HepG2 (cell line): ENCODE data around the gene UNC50. TPM values are rescaled to one million over a fixed set of nuclear protein-coding genes. Genes with fewer than 3 reads are reported as not detected.

Source experiments
- EP300 ChIP-seq, 3 experiments: sonication (generic) in 1 of 3; formaldehyde crosslinking in 1 of 3; IDR thresholded peaks; 2 replicates each; pipeline versions ENCODE4 v1.5.1 to v1.6.1; 2011 to 2020; ENCODE audit warnings: low read depth in 2 of 3, low read length in 2 of 3, borderline replicate concordance in 1 of 3, improper control_type of control experiment in 1 of 3, mild to moderate bottlenecking in 1 of 3, missing genetic modification reagents in 1 of 3, moderate library complexity in 1 of 3
- ETV6 ChIP-seq: sonication (generic); formaldehyde crosslinking; conservative IDR thresholded peaks from 2 replicates; pipeline ENCODE4 v1.4.0; 2020; ENCODE audit warnings: missing genetic modification reagents
- HDAC2 ChIP-seq: sonication (generic); formaldehyde crosslinking; IDR thresholded peaks from 2 replicates; pipeline ENCODE4 v1.4.0; 2020; ENCODE audit warnings: missing genetic modification reagents
- MEIS2 ChIP-seq: sonication (generic); formaldehyde crosslinking; IDR thresholded peaks from 2 replicates; pipeline ENCODE4 v1.9.0; 2021; ENCODE audit warnings: mild to moderate bottlenecking, missing genetic modification reagents
- RXRB ChIP-seq: IDR thresholded peaks from 2 replicates; pipeline ENCODE4 v1.6.1; 2016; ENCODE audit warnings: borderline replicate concordance, missing genetic modification reagents, missing compliant biosample characterization
- TARDBP ChIP-seq: sonication (generic); formaldehyde crosslinking; IDR thresholded peaks from 2 replicates; pipeline ENCODE4 v1.8.0; 2022; ENCODE audit warnings: mild to moderate bottlenecking, missing genetic modification reagents
- ZBTB40 ChIP-seq, 2 experiments: fragments of 450-650 bp in 1 of 2; sonication (generic) in 1 of 2; formaldehyde crosslinking in 1 of 2; IDR thresholded peaks; 2 replicates each; pipeline versions ENCODE4 v1.6.1 to v1.8.0; 2016 to 2022; ENCODE audit warnings: antibody characterized with exemption in 1 of 2, mild to moderate bottlenecking in 1 of 2, missing genetic modification reagents in 1 of 2
- ZNF430 ChIP-seq: sonication (generic); formaldehyde crosslinking; IDR thresholded peaks from 2 replicates; pipeline ENCODE4 v1.9.0; 2021; ENCODE audit warnings: mild to moderate bottlenecking, missing genetic modification reagents
- ZNF512B ChIP-seq: sonication (generic); formaldehyde crosslinking; IDR thresholded peaks from 2 replicates; pipeline ENCODE4 v1.5.1; 2020; ENCODE audit warnings: missing genetic modification reagents, mild to moderate bottlenecking, borderline replicate concordance
- polyA plus RNA-seq, 8 experiments: library from polyadenylated mRNA; depleted of rRNA in 3 of 8; stranded (reverse) in 7 of 8; unstranded in 1 of 8; fragments of >200 nt; fragmentation: Illumina TruSeq in 4 of 8; extraction: Trizol in 4 of 8; gene quantifications; 2 replicates each; pipeline versions ENCODE4 v1.2.1 to v1.2.3, GENCODE V29; 2011 to 2016; ENCODE audit warnings: low read depth in 4 of 8, missing spikeins in 1 of 8, mixed read lengths in 1 of 8; ENCODE audit not compliant: insufficient read depth in 1 of 8
- total RNA-seq, 5 experiments: library from RNA; depleted of rRNA; stranded (reverse); fragments of >200 nt; fragmentation: Illumina TruSeq; extraction: Trizol; gene quantifications; 2 replicates each; pipeline ENCODE4 v1.2.3, GENCODE V29; 2016; ENCODE audit warnings: low read depth in 1 of 5
- TF ChIP-seq, protein P1 (sequence below): sonication (generic); formaldehyde crosslinking; IDR thresholded peaks from 2 replicates; pipeline ENCODE4 v1.5.0; 2020; ENCODE audit warnings: missing genetic modification reagents
- TF ChIP-seq, protein P2 (sequence below): sonication (generic); formaldehyde crosslinking; IDR thresholded peaks from 2 replicates; pipeline ENCODE4 v1.4.0; 2020; ENCODE audit warnings: missing genetic modification reagents

Gene UNC50
- total and polyA plus RNA-seq, 2 of the 13 experiments (the other 11 are each of a cell fraction or from before 2014, with no cell fraction given), result 92.6 to 95.6 TPM

GRCh38 chr2:98583816-98584618, 24.4 kb upstream of the UNC50 start (continued):
- TF ChIP-seq ZBTB40 (IDR thresholded peaks at IDR 0.05), result no peak
- TF ChIP-seq ZBTB40 (CRISPR knock-in tag; IDR thresholded peaks at IDR 0.05), result peak; percentile 69
- TF ChIP-seq MEIS2 (CRISPR knock-in tag), result 0 out of 2 replicates have a peak, but pooled peaks have one; percentile 18
- peak; percentile 77; the same call in 1 of the 2 replicates for TF ChIP-seq TARDBP (CRISPR knock-in tag)
- peak; percentile 77 for TF ChIP-seq HDAC2
- TF ChIP-seq, protein P1, sequence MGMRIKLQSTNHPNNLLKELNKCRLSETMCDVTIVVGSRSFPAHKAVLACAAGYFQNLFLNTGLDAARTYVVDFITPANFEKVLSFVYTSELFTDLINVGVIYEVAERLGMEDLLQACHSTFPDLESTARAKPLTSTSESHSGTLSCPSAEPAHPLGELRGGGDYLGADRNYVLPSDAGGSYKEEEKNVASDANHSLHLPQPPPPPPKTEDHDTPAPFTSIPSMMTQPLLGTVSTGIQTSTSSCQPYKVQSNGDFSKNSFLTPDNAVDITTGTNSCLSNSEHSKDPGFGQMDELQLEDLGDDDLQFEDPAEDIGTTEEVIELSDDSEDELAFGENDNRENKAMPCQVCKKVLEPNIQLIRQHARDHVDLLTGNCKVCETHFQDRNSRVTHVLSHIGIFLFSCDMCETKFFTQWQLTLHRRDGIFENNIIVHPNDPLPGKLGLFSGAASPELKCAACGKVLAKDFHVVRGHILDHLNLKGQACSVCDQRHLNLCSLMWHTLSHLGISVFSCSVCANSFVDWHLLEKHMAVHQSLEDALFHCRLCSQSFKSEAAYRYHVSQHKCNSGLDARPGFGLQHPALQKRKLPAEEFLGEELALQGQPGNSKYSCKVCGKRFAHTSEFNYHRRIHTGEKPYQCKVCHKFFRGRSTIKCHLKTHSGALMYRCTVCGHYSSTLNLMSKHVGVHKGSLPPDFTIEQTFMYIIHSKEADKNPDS (CRISPR knock-in tag), result no peak
- TF ChIP-seq ZNF430 (CRISPR knock-in tag), result no peak
- no peak for TF ChIP-seq ZNF512B (CRISPR knock-in tag)
- TF ChIP-seq ETV6, result no peak
- TF ChIP-seq, protein P2, sequence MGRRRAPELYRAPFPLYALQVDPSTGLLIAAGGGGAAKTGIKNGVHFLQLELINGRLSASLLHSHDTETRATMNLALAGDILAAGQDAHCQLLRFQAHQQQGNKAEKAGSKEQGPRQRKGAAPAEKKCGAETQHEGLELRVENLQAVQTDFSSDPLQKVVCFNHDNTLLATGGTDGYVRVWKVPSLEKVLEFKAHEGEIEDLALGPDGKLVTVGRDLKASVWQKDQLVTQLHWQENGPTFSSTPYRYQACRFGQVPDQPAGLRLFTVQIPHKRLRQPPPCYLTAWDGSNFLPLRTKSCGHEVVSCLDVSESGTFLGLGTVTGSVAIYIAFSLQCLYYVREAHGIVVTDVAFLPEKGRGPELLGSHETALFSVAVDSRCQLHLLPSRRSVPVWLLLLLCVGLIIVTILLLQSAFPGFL (CRISPR knock-in tag), result no peak
- peak; percentile 55; the same call in 1 of the 2 replicates for TF ChIP-seq RXRB (CRISPR knock-in tag)
- 0 out of 4 replicates have a peak, but pooled peaks of 1 of the 2 experiments have one; percentile 57 for TF ChIP-seq EP300 (IDR thresholded peaks at IDR 0.05; ENCODE audit: low read depth in 2 of 2, low read length in 2 of 2)
- TF ChIP-seq EP300 (CRISPR knock-in tag; IDR thresholded peaks at IDR 0.05; ENCODE audit: borderline replicate concordance), result peak; percentile 55; the same call in 1 of the 2 replicates
